NCI-H2171 (cell line): ENCODE measurements around the gene MKLN1.

ENCODE experiments used
- DNase-seq: peaks from one replicate; lab custom pipeline; 2025; lab: John Stamatoyannopoulos, UW

MKLN1 gene

DNA sequence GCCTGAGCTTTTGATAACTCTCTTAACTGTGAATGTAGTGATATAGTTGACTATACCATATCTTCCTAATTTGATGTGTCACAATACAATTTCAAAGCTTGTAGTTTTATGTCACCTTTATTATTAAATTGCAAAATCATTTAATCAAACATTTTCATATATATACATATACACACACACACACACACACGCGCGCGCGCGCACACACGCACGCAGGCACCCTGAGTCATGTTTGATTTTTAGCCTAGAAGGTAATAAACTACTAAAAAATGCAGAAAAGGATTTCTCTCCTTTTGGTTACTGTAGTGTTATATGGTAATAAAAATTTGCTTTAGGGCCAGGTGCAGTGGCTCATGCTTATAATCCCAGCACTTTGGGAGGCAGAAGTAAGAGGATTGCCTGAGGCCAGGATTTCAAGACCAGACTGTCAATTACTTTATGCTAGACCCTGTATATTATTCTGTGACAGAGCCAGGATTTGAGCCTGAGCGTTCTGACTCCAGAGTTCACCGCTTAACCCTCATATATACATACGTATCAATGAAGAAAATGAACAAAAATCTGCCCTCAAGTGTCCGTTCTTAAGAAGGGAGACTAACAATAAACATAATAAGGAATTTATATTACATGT is 139.2 kb downstream of the MKLN1 start:
- no peak for DNase-seq

DNA sequence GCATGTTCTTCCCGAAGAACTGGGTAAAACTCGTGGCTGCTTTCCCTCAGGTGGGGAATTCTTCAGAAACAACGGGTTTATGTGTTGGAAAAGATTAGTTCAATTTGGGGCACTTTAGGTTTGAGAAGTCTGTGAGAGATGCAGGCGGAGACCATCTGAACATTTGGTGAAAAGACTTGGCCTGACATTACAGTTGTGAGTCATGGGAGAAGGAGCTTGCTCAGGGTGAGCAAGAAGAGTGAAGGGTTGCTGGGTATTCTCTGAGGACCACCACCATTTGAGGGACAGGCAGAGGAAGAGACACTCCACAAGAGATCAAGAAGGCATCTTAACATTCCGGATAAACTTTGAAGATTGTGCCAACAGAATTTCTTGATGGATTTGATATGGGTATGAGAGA is 140.1 kb downstream of the MKLN1 start:
- no peak for DNase-seq

DNA sequence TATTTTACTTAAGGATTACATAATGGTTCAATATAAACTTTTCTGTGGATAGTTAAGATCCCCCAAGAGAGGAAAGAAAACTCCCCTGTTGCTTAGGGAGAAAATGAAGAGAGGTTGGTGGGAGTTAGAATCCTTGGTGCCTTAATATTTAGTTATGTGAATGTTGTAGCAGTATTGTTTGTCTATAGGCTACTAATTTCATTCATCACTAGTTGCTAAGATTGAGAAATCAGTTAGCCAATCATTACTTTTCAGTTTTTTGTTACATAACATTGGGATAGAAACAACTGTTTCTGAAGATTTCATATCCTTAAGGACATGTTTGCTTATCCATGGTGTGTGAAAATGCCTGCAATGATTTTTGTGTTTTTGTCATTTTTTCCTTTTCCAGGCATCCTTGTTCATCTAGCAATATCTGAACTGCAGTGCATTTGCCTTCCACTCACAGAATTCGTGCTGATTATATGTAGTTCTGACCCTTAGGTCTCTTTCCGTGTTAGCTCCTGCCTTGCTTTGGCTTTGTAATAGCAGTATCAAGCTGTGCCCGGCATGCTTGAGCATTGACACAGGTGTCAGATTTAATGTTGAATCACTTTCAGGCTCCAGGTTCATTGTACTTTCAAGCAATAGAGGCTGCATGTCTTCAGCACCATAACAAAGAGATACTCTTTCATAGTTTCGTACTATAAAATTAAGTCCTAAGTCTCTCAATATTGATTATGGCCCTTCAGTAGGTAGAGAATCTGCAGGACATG is 143.8 kb downstream of the MKLN1 start:
- DNase-seq: no peak

DNA sequence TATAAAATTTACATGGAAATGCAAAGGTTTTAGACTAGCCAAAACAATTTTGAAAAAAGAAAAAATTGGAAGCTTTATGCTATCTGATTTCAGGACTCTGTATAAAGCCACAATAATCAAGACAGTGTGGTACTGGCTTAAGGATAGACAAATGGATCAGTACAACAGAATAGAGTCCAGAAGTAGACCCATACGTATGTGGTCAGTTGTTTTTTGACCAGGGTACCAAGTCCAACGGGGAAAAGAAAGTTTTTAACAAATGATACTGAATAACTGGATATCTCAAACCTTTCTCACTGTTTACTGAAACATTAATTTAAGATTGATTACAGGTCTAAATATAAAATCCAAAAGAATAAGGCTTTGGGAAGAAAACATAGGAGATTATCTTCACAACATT is 149.1 kb downstream of the MKLN1 start:
- DNase-seq: no peak

DNA sequence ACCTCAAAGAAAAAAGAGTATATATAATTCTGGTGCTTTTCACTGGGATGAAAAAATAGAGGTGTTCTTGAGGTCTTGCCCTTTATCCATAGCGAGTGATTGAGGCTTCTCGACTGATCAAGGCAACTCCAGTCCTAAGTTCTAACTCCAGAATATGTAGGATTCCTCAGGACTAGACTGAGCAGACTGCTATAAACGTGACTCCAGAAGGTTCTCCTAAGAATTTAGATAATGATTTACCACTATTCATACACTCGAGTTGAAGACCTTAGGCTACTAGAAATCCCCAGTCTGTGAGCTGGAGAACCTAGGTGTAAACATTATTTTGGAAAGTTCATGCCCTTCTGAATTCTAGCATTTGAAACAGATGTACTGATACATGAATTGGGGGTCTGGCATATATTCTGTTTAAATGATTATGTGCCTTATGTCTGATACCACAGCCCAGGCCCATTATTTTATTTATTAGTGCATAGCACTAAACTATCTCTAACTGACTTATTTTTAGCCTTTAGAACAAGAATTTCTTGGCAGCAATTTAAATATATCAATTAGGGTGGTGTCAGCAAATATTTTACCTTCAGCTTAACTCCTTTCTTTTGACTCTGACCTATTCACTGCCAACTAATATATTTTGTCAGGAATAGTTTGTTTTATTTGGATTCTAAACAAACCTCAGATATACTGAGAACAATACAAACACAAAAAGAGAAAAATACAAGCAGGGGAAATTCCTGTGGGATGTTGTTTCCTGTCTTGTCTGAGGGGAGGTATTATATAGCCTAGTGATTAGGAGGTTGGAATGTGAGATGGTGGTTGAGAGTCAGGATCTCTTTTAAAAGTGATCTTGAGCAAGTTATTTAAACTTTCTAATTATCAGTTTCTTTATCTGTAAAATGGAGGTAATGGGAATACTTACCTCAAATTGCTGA is 153.0 kb downstream of the MKLN1 start:
- DNase-seq: no peak

DNA sequence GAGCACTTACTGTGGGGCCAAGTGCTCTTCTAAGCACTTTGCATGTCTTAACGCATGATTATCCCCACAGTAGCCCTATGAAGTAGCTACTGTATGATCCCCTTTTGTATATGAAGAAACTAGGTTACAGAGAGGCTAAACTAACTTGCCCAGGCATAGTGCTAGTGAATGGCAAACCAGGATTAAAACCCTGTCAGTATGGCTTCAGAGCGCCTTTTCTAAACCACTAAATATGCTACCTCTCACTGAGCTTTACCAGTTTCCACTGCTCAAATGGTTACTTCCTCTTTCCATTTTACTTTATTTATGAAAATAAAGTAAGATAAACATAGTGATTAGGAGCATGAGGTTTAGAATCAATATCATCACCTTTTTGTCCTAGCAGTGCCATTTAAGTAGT is 155.1 kb downstream of the MKLN1 start:
- DNase-seq: no peak

DNA sequence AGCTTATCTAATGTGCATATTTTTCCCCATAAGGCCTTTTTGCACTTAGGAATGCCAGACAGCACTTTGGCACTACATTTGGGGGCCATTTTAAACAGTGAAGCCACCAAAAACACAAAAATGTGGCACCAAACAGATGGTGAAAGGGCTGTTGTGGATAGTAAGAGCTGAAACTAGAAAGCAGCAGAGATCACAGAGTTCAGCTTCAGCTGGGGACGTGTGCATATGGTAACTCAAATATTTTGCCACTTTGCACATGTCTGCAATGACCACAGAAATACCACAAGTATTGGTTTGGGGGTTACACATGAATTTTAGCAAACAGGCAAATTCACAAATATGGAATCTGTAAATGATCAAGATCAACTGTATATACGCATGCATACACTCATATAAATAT is 155.9 kb downstream of the MKLN1 start:
- no peak for DNase-seq

DNA sequence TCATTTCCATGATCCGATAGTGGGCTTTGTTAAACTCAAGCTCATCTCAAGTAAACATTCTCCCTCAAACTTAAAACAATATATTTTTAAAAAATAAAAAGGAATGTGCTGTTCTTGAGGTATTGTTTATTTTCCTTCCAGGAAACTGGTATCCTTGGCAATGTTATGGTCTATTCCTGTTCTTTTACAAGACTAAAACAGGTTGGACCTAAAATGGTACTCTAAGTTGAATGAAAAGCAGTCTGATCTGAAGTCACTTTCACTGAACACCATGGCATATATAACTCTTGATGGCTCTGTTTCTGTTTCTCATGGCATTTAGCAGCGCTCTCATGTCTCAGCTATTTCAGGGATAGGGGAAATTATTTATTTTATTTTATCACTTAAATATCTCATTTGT is 158.7 kb downstream of the MKLN1 start:
- no peak for DNase-seq

DNA sequence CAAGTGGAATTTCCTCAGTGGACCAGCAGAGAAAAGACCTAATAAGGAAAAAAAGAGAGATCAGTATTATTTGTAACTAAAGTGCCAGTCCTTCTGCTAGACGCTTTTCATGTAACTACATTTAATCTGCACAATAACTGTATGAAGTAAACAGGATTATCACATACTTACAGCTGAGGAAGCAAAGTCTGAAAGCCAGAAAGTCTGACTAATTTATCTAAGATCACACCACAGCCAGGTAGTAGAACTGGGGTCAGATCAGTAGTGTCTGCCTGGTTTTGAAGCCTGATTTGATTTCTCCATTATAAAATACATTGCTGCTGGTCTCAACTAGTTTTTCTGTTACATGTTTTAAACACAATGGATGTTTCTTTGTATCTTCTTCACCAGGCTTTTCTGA is 159.5 kb downstream of the MKLN1 start:
- DNase-seq: no peak

DNA sequence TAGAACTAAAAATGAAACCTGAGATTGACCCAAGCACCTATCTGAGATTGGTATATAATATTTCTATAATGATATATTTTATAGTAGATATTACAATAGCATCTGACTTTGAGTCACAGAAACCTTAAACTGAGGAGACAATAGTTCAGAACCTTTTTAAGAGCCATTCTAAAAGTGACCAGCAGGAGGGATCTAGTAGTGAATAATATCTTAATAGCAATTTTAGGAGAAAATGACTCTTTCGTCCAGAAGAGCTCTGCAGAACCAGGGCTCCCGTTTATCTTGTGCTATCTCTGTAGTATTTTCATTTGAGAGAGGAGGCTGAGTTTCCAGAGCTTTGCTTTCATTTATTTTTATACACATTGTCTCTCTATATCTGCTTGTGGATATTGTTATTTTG is 160.7 kb downstream of the MKLN1 start:
- no peak for DNase-seq

DNA sequence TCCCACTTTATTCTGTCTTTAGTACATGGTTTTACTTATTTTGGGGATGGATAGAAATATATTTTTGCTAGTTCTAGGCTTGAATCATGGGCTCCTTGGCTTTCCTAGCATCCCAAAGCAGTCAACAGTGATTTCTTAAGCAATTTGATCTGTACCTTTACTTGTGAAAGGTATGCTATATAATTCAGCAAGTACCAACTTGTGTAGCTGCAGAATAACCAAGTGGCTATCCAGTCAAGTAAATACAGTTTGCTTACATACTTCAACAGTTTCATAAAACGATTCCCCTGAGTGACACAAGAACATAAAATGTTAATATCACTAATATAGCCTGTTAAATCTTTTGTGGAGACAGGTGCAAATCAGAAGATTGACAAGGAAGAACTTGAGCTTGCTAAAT is 161.5 kb downstream of the MKLN1 start:
- no peak for DNase-seq

DNA sequence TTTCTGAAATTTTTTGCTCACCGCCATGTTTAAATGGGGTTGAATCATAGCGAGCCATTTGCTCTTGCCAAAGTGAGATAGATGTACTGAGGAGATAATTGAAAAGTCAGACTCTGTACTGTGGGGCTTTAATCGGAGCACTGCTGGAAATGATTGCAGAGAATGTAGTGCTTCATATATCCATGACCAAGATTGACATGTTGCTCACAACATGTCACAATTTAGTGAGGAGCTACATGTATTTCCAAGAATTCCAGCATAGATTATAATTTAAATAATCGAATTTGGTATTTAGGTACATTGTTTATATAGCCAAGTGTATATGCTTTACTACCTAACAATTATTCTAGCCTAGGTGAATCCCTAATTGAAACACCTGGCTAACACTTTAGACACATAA is 162.2 kb downstream of the MKLN1 start:
- no peak for DNase-seq

DNA sequence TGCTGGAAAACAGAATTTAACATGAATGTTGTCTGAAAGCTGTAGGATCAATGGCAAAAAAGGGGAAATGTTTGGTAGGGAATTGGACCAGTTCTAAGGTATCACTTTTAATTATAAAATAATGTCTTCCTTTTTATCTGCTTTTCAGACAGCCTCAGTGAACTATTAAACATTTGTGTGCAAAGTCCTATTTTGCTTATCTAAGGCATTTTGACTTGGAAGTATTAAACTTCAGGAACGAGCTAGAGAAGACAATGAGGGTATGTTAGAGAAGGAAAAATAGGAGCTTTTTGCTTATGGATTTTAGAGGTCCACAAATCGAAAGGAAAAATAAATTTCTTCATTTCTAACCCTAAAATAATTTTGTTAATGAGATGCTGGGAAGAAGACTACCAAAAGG is 165.4 kb downstream of the MKLN1 start:
- no peak for DNase-seq

DNA sequence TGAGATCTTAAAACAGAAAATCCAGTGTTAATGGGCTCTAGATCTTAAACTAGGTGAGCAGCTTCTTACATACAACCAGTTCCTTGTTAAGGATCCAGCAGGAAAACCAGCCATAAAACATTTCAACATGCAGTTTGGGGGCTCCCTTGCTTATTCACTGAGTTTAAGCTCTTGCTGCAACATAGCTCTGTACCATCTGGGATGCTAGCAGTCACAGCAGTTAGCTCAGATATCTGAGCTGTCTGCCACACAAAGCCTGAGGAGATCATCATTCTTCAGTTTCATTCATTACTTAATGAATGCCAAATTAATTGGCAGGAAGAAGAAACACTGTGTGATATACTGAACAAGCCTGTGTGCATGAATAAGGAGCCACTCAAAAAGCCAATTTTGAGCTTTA is 165.9 kb downstream of the MKLN1 start:
- DNase-seq: peak; percentile 15

DNA sequence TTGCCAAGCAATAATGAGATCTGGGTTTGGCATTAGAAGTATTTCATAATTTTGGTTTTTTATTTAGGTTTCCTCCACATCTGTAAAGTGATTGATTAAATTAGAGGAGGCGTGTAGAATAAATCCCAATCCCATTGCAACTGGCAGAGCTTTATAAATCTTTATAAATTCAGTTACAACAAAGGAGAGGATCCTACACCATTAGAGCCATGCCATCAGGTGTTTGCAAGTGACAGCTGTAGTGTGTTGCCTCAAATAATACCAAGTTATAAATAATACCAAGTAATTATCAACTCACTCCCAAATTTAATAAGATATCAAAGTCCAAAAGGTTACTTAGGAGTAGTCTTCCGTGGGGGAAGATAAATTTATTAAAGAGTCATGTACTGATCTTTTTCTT is 166.5 kb downstream of the MKLN1 start:
- DNase-seq: no peak

DNA sequence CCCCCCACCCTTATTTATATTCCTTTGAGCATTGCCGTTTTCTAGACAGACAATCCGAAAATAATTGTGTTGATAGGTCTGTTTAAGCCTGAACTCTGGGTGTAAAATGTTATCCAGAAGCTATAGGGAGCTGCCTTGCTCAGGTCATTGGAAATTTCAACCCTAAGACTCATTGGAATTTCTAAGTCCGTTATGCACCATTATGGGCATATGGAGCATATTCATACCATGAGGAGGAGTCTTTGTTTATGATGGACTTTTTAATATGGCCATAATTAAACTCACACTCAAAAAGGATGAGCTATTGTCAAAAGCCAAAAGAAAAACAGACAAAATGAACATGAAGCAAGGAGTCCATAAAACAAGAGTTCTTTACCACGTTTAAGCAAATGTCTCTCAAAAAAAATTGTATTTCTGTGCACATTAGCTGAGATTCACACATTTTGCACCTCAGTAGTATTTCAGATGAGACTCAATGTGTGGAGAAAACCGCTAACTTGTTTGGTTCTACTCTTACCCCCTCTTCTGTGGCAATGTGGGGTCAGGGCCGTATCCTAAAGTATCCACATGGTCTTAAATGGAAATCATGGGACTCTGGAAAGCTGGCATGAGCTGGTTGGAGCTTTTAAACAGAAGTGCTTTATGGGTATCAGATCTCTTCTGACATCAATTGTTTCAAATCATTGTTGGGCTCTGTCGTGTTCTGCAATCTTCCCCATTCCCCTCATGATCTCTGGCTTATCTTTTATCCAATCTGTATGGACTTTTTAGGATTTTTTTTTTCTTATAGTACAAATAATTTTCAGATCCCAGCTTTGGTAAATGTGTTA is 168.2 kb downstream of the MKLN1 start:
- DNase-seq: no peak

DNA sequence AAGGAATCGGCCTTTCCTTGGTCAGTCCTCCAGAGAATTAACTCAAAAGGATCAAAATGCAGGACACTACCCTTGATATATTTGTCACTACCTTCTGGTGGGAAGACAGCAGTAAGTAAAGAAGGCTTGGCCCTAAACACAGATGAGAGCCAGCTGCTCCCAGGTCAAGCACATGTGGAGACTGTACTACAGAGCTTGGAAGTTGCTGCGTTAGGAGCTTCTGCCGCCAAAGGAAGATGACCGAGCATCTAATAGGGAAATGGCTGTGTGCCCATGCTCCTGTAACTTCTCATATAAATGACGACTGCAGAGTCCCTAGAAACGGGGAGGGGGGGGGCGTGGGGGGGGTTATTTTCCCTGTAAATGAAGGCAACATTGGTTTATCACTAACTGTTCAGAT is 169.8 kb downstream of the MKLN1 start:
- DNase-seq: no peak

DNA sequence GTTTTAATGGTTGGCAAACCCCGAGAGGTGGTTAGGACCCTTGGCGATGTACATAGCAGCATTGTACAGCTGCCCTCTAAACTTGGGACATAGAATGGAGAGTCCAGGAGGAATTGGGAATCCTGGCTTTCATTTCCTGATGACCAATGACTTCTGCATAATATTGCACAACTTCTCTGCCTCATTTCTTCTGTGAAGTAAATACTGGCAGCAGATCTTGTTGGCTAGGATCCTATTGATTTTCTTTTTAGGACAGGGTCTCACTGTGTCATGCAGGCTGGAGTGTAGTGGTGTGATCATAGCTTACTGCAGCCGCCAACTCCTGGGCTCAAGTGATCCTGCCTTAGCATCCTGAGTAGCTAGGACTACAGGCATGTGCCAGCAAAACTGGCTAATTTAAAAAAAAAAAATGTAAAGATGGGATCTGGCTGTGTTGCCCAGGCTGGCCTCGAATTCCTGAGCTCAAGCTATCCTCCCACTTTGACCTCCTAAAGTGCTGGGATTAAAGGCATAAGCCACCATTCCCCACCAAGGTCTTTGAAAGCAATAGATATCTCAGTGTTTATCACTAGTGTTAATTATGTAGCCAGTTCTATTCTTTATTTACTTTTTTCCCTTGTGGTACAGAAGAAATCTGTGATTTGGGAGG is 170.7 kb downstream of the MKLN1 start:
- DNase-seq: no peak

DNA sequence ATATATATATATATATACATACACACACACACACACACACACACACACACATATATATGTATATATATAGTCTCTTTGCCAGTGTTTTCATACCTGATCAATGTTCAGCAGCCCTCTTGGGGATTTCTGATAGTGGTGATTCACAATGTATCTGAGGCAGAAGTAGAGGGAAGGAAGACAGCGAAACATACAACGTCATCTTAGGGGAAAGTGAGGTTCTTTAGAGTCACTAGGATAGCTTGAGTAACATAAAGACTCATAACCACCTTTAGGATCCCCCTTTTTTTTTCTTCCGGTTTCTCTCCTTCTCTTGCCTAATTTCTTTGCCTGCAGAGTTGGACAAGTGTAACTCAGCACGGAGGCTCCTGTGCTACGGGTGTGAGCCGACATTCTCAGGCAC is 172.1 kb downstream of the MKLN1 start:
- no peak for DNase-seq

DNA sequence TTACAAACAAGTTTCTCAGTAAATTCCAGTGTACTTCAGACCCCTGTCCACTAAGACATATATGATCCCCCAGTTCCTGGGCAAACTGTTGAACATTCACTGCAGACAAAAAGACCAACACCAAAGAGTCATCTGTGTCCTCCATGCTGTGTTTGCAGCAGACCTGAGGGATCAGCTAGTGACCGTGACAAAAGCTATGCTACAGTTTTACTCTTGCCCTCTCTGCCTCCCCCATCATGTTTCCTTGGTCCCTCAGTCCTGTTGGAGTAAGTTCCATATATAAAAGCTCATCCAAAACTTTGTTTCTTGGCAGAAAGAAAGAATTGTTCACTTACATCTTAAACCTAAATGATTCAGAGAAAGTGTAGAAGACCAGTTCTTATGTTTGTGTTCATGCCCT is 172.7 kb downstream of the MKLN1 start:
- DNase-seq: no peak

DNA sequence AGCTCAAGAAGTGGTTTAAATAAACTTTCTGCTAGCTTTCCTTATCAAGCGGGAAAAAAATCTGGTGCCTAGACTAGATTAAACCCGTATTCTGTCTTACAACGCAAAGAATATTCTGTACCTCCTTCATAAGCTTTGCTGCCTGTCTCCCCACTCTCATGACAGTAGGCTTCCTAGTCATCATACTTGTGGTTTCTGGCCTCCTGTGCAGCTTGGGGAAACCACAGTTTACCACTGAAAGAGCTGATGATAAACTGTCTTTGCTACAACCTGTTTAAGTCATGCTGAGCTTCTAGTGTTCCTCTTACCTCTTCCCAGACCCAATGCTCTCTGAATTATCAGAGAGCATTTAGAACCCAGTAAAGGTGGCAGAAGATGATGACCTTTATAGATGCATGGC is 173.7 kb downstream of the MKLN1 start:
- no peak for DNase-seq
